Subcutaneous adipose tissue (tissue), 4 donors: ENCODE data around the gene GK2. TPM values are rescaled to one million over a fixed set of nuclear protein-coding genes. Genes with fewer than 3 reads are reported as not detected.

Source experiments
- total RNA-seq, 4 donors: library from RNA; depleted of rRNA; stranded (reverse); fragments of >200 nt; gene quantifications; one replicate each; pipeline ENCODE4 v1.1.0, GENCODE V29; 2016
- TF ChIP-seq, protein P1 (sequence below): fragments of 450-650 bp; IDR thresholded peaks from one replicate; pipeline ENCODE4 v1.5.1; 2016; ENCODE audit warnings: low read depth, mild to moderate bottlenecking, control low read depth, antibody characterized with exemption, moderate library complexity

Gene GK2
- total RNA-seq, result not detected

DNA sequence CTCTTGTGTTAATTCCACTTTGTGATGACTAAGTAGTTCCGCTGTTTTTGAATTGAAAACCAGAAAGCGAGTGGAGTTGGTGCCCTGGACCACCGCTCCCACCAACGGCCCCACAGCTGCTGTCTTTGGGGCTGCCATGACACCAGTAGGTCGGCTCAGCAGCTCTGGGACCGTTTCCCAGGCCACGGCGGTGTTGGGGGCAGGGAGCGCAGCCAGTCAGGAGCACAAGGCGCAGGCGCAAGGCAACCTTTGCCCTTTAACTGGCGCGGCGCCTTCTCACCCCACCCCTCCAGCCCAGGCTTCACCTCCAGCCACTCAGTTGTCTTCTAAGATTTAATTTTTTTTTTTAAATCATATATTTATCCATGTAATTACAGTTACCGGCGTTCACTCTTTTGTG, at the start of gene GK2:
GK2 (minus strand) TSS at position 166 of the 400 bp plus-strand sequence; CDS start at position 138, 28 bp downstream.
- TF ChIP-seq, protein P1, sequence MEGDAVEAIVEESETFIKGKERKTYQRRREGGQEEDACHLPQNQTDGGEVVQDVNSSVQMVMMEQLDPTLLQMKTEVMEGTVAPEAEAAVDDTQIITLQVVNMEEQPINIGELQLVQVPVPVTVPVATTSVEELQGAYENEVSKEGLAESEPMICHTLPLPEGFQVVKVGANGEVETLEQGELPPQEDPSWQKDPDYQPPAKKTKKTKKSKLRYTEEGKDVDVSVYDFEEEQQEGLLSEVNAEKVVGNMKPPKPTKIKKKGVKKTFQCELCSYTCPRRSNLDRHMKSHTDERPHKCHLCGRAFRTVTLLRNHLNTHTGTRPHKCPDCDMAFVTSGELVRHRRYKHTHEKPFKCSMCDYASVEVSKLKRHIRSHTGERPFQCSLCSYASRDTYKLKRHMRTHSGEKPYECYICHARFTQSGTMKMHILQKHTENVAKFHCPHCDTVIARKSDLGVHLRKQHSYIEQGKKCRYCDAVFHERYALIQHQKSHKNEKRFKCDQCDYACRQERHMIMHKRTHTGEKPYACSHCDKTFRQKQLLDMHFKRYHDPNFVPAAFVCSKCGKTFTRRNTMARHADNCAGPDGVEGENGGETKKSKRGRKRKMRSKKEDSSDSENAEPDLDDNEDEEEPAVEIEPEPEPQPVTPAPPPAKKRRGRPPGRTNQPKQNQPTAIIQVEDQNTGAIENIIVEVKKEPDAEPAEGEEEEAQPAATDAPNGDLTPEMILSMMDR, result no peak

DNA sequence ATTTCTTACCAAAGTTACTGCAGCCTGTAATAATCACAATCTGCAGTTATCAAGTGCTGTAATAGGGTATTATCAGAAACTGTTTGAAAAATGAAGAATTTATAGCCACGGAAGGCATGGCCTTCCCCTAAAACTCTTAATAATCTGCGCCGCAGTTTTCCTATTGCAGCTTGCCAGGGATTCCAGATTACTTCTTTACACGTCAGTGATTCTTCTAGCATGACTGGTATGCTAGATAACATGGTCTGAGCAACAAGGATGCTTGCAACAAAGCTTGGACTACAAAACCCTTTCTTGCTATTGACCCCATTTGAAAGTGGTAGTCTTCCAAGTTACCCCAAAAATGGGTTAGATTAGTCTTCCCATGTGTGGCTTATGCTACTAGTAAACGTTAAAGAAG, 47.2 kb upstream of the GK2 start:
- TF ChIP-seq, protein P1, result no peak

DNA sequence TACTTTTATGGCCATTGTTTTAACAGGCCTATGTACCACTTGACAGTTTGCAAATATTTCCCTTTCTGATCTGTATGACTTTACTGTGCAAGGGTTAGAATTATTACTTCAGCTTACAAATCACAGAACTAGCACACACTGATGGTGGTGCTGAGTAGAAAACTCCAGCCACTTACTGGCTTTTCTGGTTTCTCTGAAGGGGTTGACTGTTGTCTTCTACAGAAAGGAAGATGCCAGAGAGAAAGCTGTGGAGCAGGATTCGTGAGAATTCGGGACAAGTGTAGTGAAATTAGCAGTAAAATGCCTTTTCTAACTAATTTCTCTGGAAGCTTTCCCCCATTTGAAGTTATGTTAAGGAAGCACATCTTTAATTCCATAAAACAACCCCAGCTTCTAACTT, 46.6 kb upstream of the GK2 start:
- TF ChIP-seq, protein P1, result no peak

DNA sequence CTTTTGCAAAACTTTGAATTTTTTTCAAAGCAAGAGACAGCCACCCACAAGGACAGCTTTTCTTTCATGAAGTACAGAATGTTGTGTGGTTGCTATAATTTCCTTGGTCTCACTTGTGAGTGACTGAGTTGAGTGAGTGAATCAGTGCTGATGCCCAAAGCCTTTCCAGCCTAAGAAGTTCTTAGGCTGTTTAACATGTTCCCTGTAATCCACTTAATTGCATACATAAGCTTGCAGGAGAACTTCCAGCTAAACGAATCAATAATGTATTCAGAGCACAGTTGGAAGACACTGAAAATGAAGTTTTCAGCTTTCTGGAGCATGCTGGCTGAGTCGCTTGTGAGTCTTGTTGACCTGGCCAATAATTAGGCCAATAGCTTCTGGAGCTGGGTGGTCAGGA, 42.0 kb upstream of the GK2 start:
- TF ChIP-seq, protein P1, result no peak

DNA sequence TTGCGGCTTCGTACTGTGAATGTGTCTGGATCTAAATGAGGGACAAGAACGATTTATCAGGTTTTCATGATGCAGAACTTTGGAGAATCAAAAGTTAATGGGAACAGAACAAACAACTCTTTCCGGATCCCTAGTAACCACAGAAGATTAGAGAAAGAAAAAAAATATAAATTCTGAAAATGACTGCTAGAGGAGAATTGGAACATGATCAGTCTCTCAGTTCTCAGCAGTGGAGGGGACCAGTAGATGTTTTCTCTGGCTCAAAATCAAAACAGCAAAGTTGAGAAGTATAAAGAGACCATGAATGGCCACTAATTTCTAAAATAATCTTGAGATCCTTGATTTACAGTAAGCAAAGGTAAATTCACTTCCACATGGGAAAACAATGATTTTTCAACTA, 38.1 kb upstream of the GK2 start:
- TF ChIP-seq, protein P1, result no peak

DNA sequence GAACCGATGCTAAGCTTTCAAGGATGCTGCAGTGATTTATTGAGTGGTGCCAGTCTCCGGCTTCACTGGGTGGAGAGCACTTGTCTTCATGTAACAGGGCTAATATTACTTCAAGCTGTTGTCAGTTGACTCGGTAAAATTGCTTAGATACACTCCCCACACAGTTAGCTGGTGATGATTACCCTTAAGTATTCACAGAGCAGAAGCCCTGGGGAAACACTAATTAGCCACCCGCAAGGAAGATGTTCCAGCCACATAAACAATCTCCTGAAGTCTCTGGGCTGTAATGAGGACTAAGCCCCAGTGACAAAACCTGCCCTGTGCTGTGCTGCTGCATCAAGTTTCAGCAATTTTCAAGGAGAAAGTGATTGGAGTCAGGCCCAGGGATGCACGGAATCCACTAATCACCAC, 37.3 kb upstream of the GK2 start:
- TF ChIP-seq, protein P1, result no peak

DNA sequence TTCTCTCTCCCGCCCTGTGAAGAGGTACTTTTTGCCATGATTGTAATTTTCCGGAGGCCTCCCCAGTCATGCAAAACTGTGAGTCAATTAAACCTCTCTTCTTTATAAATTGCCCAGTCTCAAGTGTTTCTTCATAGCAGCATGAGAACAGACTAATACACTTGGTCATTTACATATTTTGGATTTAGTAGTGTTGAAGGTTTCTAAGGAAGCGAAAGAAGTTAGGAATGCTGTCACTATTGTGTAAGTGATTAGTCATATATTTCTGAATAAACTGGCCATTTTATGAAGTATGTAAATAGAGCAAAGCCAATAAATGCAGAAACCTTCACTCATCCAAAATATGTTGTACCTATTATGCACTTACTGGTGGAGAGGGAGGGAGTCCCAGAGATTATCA, 34.4 kb upstream of the GK2 start:
- TF ChIP-seq, protein P1, result no peak
